ENCODE results near the gene PTGDS.

The PTGDS gene

DNA sequence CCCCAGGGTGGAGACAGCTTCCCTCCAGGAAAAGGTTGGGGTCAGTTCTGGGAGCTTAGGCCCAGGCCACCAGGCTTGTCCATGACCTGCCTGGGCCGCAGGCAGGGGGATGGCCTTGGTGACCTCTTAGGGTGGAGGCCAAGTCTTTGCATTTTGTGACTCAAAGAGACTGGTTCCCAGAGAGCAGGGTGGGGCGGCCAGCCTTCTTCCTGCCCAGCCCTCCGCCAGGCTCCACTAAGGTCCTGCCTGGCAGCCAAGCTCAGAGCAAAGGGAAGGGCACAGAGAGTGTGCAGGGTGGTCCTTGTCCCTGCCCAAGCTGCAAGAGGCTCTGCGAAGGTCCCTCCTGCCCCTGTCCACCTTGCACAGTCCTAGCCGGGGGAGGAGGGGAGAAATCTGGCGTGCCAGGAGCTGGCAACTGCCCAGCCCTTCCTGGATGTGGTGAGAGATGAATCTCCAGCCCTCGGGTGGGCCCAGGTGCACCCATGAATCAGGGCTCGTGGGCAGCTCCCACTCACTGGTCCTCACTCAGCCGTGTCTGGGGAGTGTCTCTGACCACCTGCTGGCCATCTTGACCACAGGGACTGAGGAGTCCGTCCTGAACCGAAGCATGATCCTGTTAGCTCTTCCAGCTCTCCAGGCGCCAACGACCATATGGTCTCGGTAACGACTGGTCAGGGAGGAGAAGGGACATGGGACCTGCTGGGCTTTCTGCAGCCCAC, 2.3 kb upstream of the PTGDS start:
- no peak for DNase-seq

DNA sequence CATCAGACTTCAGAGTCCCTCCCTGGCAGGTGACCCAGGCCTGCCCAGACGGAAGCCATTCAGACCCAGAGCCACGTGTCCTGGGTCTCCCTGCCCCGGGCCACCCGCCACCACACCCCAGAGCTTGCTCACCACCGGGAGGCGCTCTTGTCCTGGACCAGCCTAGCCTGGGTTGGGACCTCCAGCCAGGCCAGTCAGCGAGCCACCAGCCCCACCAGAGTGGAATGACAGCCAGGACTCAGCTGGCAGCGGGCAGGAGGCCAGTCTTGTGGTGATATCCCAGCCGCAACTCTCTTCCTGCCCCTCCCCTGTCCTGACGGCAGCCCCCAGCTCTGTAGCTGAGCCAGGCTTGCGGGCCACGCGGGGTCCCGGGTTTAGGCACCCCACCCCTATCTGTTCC, 1.7 kb upstream of the PTGDS start:
- DNase-seq = no peak

DNA sequence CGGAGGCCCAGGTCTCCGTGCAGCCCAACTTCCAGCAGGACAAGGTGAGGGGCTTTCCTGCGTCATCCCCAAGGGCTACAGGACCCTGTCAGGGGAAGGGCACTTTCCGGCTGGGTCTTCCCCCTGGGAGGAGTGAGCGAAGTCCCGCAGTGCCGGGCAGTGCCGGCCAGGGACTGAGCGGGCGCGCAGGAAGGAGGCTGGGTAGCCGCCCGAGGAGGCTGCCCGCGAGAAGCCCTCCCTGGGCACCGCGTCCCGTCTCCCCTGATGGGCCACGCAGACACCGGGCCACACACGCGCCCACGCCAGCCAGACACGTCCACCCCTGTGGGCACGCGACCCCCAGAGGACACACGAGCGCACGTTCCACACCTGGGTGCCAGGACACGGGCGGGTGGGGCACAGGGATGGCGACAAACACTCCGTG, 357 bp downstream of the PTGDS start:
- DNase-seq = no peak

DNA sequence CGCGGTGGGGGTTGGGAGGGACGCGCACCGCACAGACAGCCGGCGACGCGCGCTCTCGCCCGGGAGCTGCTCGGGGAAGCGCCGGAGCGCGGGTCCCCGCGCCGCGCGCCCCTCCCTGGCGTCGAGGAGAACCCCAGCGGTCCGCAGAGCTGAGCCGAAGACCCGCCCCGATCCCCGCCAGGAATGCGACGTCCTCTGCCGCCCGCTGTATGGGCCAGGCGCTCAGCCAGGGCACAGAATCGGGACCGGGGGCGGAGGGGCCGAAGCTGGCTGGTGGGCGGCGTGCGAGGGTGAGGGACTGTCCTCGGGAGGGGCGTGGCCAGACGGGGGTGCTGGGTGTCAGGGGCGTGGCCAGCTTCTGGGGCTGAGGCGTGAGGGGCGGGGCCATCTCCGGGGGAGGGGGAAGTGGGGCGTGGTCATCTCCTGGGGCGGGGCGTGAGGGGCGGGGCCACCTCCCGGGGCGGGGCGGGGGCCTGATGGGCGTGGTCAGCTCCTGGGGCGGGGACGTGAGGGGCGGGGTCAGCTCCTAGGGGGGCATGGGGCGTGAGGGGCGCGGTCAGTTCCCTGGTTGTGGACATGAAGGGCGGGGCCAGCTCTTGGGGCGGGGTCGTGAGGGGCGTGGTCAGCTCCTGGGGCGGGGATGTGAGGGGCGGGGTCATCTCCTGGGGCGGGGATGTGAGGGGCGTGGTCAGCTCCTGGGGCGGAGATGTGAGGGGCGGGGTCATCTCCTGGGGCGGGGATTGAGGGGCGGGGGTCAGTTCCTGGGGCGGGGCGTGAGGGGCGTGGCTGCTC, 965 bp downstream of the PTGDS start:
- no peak for DNase-seq

DNA sequence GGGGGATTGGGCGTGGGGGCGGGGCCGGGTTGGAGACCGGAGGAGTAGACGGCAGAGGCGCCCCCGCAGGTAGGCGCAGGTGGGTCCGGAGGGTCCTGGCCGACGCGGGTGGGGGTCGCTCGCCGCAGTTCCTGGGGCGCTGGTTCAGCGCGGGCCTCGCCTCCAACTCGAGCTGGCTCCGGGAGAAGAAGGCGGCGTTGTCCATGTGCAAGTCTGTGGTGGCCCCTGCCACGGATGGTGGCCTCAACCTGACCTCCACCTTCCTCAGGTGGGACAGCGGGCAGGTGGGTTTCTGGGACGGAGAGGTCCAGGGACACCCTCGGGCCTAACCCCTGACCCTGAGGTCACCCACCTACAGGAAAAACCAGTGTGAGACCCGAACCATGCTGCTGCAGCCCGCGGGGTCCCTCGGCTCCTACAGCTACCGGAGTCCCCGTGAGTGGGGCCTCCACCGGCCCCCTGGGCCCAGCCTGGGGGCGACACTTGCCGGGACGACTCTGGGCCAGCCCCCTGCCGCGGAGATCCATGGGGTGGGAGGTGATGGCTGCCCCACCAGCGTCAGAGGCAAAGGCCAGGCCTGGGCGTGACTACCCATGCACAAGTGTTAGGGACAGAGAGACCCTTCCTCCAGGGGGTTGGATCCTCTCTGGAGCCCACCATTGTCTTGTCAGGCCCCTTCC, 1.7 kb downstream of the PTGDS start:
- no peak for DNase-seq

DNA sequence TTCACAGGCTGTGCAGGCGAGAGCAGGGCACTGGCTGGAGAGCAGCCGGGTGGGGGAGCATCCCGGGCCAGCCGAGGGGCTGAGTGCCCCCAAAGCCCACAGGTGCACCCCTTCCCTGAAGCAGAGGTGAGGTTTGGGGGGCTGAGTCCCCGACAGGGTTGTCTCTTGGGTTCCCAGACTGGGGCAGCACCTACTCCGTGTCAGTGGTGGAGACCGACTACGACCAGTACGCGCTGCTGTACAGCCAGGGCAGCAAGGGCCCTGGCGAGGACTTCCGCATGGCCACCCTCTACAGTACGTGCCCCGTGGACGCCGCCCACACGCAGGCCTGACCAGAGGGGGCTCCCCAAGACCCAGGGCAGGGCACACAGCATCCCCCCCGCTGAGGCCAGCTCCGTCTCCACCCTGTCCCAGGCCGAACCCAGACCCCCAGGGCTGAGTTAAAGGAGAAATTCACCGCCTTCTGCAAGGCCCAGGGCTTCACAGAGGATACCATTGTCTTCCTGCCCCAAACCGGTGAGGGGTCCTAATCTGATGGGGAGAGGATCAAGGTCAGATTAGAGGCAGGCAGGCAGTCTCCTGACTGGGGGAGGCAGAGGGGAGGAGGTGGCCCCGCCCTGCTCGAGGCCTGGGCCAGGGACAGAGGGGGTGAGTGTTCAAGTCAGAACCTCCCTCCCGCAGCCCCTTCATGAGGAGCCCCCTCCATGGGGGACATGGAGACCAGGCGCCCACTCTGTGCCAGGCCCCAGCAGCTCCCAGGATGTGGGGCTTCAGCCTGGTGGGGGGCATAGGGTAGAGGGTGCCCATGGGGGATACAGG, 2.7 kb downstream of the PTGDS start:
- DNase-seq = no peak

DNA sequence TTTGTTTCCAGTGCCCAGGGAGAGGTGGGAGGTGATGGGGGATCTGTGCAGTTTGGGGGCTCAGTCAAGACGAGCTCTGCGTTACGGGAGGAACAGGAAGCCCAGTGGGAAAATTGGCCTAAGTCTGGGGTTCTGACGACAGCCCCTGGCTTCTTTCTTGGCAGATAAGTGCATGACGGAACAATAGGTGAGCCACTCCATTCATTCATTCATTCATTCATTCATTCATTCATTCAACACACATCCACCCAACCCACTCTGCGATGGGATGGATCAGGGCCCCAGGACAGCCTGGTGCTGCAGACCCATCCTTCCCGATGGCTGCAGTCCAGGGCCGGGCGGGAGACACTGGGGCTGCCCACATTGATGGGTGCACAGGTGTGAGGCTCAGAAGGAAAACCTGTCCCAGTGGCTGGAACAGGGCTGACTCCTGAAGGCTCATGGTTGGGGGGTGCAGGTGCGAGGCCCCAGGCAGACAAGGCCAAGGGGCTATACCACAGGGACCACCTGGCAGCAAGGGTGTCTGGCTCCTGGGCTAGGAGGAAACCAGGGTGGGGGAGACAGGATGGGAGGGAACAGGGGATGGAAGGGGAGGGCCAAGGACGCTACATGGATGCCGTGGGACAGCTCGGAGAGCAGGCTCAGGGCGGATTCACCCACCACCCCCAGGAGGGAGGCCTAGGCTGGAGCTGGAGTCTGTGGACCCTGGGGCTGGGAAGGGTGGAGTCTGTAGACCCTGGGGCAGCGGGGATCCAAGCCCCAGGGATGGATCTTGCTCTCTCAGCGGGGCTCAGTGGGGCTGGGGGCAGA, 3.6 kb downstream of the PTGDS start:
- DNase-seq = no peak

DNA sequence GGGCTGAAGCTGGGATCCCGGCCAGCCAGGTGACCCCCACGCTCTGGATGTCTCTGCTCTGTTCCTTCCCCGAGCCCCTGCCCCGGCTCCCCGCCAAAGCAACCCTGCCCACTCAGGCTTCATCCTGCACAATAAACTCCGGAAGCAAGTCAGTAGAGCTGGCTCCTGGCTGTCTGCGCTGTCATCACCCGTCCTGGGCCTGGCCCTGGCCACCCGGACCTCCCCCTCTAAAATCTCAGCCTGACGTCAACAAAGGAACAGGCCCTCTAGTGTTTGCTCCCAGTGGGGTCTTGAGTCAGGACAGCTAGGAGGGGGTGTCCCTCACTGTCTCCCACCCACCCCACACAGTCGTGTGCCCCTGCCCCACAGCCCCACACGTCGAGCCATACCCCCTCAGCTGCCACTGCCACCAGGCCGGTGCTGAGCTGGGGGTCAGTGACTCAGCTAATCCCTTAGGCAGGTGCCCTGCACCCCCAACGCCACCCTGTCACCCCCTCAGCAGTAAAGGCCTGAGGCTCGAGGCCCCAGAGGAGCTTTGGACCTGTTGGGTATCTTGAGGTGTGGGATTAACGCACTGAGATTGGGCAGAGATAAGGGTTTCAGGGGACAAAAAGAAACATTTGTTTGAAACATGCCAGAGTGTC, 4.4 kb downstream of the PTGDS start:
- no peak for DNase-seq

DNA sequence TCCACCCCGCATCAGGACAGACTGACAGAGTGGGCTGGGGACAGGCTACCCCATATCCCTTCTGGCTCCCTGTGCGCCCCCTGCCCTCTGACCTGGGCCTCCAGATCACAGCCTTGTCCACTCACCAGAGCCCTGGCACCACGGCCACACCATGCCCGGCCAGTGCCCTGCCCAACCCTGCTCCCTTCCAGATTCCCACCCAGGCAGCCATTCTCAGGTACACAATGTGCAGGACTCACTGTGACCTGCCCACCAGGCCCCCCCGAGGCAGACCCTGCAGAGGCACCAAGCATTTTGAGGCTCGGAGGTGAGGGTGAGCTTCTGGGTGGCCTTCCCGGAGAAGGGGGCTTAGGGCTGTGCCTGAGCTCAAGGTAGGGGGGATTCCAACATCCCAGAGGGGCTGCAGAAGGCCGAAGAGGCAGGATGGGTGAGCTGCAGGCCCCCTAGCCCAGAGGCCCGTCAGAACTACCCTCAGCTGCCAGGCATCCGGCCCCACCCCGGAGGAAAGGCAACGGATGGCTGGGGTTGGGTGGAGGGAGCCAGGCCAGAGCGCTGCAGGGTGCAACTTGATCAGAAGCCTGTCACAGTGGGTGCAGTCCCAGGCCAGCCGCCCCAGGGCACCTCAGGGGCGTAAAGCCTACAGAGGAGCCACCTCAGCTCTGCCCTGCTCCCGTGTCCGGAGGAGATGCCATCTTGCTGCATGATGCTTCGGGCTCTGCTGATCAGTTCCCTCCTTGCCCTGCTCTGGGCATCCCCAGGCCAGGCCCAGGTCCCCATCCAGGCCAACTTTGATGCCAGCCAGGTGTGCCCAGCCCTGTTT, 5.1 kb downstream of the PTGDS start, which contains the start of gene LCNL1:
LCNL1 (plus strand) TSS at position 762 of the 820 bp plus-strand sequence. CDS start 594 bp downstream, outside the sequence.
- DNase-seq = no peak

DNA sequence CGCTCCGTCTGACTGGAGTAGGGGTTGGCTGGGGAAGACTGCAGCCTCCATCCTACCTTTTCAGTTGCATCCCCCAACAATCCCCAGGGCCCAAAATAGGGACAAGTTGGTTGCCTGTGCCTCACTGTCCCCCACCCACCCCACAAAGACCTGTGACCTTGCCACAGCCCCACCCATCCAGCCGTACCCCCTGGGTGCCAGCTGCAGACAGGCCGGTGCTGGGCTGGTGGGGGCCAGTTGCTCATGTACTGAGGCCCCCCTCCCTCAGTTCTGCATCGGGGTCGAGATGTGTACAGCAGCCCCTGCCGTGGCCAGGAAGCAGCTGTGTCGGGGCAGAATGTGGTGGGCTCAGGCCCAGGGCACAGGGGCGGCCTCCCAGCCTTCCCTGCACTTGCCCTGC, 5.9 kb downstream of the PTGDS start:
- no peak for DNase-seq

DNA sequence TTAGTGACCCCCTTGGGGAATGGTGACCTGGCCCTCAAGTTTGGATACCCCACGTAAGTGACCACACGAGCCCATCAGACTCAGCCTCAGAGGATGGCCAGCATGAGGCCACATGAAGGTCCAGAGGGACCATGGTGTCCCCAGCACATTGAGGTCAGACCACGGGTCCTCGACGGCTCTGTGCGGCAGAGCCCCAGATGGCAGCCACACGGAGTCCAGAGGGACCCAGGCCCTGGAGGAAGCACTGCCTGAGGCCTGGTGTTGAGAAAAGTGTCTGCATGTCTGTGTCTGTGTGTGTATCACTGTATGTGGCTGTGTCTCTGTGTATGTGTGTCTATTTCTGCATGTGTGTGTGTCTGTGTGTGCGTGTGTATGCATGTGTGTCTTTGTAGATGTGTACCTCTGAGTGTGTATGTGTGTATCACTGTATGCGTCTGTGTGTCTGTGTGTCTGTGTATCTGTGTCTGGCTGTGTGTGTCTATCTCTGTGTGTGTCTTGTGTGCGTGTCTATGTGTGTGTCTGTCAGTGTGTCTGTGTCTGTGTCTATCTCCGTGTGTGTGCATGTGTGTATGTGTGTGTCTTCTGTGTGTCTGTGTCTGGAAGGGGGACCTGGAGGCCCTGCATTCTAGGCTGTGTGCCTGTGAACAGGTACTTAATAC, 6.5 kb downstream of the PTGDS start:
- no peak for DNase-seq

DNA sequence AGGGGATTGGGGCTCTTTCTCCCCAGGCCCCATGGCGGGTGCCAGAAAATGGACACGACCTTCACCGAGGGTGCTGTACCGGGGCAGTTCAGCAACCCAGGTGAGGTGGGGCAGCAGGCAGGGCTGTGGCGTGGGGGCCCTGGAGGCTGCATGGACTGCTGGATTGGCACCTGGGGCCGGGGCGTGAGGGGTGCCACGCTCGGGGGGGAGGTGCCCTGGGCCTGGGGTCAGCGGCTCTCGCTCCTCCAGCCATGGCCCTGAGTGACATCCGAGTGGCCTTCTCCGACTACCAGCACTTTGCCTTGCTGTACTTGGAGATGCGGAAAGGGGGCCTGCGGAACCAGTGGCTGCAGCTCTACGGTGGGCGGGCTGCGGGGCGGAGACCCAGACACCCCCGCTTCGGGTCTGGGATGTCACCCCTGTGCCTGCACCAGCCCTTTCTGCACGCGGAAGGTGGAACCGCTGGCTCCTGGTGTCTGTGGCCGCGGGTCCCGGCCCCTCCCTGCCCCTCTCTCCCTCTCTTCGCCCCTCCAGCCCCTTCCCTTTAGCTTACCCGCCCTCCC, 7.2 kb downstream of the PTGDS start:
- DNase-seq = no peak

DNA sequence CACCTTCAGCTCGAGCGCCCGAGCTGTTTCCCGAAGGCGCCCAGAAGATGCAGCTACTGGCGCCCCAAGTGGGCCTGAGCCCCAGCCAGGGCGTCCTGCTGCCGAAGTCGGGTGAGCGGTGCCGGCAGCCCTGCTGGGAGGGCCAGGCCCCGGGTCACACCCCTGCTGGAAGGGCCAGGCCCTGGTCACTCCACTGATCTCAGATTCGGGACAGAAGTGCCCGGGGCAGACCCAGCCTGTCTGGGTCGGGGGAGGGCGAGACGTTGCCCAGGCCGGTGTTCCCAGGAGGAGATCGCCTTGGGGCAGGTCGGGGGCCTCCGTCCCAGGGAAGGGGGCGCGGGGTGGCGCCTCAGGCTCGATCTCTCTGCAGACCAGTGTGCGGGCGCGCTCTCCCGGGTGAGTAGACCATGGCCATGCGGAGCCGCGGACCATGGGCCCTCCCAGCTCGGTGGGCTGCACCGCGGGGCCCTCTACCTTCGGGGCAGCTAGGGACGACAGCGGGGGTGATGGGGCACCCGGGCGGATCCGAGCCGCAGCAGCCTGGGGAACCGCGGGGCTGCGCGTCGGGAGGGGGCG, 7.8 kb downstream of the PTGDS start:
- DNase-seq = no peak

DNA sequence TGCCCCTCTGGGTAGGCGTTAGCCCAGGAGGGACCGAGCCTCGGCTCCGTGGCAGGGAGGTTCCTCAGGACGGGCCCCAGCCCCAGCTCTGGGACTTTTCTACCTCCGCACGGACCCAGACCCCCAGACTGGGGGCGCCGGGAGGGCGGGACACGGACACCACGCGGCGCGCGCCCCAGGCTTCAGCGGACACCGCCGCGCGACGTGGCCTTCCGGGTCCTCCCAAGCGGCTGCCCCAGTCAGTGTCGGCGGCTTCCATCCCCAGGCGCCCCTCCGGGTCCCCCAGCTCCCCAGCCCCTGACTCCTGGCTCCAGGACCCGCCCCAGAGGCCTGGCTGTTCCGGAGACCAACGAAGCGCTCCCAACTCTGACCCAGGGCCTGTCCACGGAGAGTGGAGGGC, 8.5 kb downstream of the PTGDS start:
- no peak for DNase-seq

DNA sequence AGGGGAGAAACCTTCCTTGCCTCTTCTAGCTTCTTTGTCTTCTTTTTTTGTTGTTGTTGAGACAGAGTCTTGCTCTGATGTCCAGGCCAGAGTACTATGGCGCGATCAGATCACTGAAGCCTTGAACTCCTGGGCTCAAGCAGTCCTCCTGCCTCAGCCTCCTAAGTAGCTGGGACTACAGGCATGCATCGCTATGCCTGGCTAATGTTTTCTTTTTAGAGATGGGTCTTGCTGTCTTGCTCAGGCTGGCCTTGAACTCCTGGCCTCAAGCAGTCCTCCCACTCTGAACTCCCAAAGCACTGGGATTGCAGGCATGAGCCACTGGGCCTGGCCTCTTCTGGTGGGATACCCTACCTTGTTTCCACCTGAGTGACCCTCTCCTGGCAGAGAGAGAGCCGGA, 11.6 kb downstream of the PTGDS start:
- no peak for DNase-seq

DNA sequence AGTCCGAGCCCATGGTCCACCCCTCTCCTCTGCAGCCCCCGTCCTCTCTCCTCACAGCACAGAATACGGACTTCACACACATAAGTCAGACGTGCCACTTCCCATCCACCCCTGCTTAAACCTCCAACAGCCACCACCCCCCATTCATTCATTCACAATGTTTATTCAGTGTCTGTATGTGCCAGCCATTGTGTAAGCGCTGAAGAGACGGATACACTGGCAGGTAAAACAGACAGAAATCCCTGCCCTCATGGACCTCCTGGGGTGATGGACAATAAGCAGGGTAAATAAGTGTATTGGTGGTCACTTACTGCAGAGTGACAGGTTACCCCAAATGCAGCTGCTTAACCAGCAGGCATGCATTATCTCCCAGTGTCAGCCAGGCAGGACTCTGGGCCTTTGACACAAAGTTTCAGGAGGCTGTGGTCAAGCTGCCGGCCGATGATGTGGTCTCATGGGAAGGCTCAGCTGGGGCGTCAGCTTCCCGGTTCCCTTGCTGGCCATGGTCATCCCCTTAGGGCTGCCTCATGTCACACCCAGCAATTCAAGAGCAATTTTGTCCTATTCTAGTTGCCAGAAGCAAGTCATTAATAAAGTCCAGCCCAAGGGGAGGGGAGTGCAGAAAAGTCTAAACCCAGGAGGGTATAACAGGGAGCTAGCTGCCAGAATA, 13.1 kb downstream of the PTGDS start:
- no peak for DNase-seq

DNA sequence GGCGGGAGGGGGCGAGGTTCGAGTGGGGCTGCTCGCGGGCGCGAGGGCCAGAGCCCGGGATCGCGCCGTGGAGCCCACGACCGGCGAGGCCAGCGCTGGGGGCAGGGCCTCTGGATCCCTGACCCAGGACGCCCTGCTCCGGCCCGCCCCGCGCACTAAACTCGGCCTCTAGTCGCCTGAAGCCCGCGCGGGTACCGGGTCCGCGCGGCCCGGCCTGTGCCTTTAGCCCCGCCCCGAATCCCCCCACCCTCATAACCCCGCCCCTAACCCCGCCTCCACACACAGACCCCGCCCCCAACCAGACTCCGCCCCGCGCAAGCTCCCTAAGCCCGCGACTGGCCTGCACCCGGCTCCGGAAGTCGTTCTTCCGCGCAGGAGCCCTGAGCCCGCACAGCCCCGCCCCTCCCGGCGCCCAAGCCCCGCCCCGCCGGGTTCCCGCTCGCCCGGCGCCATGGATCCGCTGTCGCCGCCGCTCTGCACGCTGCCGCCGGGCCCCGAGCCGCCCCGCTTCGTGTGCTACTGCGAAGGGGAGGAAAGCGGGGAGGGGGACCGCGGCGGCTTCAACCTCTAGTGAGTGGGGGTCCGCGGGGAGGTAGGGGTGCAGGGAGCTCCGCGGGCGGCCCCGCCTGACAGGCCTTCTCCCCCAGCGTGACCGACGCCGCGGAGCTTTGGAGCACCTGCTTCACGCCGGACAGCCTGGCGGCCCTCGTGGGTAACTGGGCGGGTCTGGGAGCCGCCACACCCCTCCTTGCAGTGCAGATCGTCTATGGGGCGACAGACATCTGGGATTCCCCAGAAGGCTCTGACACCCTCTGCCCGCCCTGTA, 14.9 kb downstream of the PTGDS start, which contains the start of gene PAXX:
PAXX (plus strand) TSS at position 430 of the 826 bp plus-strand sequence; CDS start at position 452, 22 bp downstream.
- DNase-seq = peak; percentile 40

Measured in SHP77 treated with DMSO at 0.1 percent for 48 hours (cell line).